Bone marrow (tissue), 2 donors: ENCODE measurements around the gene PNPLA5.
"Not testable (repeated sequence)": the region's sequence is repeated elsewhere in the genome, so short reads cannot be mapped to it uniquely, and the experiment has no call there.

Experiments used
- DNase-seq, 2 donors: peaks; one replicate each; lab custom pipeline; 2025; lab: John Stamatoyannopoulos, UW

PNPLA5 gene, protein sequence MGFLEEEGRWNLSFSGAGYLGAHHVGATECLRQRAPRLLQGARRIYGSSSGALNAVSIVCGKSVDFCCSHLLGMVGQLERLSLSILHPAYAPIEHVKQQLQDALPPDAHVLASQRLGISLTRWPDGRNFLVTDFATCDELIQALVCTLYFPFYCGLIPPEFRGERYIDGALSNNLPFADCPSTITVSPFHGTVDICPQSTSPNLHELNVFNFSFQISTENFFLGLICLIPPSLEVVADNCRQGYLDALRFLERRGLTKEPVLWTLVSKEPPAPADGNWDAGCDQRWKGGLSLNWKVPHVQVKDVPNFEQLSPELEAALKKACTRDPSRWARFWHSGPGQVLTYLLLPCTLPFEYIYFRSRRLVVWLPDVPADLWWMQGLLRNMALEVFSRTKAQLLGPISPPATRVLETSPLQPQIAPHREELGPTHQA

DNA sequence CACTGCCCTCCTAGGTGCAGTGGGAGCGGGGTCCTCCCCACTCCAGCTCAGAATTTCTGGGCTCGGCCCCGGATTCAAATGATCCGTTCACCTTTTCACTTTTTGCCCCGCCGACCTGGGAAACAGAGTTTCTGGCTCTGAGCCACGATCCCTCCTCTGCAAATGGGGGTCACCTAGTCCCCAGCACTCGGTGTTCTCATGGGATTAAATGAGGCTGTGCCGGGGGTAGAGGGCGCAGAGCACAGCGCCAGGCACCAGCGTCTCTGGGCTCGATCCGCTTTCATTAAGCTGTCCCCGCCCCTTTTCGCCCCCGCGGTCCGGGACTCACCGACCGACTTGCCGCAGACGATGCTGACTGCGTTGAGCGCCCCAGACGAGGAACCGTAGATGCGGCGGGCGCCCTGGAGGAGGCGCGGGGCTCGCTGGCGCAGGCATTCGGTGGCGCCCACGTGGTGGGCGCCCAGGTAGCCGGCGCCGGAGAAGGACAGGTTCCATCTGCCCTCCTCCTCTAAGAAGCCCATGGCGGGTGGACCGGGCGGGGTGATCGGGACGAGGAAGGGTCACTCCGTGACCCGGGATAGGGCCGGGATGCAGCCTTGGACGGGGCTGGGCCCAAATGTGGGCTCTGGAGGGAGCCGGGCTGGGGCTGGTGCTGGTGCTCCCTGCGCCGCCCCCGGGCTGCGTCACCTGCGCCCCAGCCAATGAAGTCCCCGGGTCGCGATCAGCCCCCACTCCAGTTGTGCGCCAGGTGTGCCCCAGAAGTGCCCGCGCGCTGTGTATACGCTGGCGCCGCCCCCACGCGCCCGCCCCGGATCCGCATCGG, at the start of gene PNPLA5:
Gene PNPLA5, minus strand, starts transcription at position 654 of the 823 bp plus-strand sequence. Its CDS starts 133 bp downstream, at position 521.
- no peak for DNase-seq

DNA sequence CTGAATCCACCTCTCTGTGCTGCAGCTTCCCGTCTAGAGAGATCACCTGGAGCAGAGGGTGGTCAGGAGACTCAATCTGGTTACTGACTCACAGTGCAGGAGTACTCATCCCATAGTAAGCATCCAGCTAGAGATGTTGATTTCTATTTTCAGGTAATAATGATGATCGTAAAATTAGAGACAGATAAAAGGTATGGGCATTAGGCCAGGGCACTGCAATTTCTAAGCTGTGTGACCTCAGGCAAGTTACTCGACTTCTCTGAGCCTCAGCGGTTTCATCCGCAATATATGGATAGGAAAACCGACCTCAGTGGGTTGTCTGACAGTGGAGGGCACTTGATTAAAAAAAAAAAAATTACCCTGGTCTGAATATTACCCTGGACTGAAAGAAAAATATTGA, 49.6 kb upstream of the PNPLA5 start:
- DNase-seq: no peak

DNA sequence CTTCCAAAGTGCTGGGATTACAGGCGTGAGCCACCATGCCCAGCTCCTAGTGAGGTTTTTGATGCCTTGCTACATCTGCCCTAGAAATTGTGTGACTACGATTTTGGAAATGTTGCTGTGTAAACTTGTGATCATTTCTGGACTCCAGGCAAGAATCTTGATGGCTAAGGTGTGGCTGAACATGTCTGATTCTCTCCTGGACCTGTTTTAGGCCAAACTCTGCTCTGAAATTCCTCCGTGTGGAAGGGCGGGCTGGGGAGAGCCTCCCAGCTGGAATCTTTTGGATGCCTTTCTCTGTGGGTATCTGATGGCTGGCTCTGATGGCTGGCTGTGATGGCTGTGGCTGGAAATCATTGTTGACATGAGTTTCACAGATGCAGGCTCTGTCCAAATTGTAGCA, 40.0 kb upstream of the PNPLA5 start:
- DNase-seq: no peak

DNA sequence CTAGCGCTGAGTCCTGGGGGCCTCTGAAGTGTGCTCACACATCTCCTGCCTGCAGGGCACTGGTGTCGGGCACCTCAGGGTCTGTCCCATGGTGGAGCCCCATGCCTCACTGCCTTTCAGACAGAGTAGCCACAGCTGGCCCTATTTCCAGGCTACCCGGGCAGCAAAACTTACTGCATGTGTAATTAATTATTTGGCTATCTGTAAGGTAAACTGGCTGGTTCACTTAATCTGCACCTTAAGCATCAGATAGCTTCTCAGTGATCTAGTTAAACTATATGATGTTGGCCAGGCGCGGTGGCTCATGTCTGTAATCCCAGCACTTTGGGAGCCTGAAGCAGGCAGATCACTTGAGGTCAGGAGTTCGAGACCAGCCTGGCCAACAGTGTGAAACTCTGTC, 37.1 kb upstream of the PNPLA5 start:
- no peak for DNase-seq

DNA sequence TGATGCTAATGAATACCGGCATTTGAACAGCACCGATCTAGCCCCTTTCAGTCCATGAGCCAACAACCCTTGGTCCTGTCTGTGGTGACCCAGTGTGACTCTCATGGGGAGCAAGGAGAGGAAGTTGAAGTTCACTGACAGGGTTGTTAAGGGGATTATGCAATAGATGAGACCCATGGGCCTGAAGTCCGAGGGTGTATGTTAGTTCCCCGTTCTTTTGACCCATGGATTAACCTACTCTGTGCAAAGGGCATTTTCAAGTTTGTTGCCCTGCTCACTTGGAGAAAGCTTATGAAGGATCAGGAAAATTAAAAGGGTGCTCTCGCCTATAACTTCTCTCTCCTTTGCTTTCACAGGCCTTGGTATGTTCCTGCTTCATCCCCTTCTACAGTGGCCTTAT, 36.7 kb upstream of the PNPLA5 start:
- DNase-seq: no peak

DNA sequence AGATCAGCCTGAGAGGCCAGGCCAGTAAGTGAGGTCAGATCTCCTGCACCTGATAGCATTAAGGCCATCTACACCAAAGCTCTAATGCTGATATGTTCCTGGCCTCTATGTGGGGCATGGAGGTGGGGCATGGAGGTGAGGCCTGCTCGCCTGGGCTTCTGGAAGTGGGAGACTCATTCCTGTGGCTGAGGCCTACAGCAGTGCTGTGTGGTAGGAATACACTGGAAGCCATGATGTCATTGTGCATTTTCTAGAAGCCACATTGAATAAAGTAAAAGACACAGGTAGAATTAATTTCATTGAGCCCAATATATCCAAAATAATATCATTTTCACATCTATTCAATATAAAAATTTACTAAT, 34.5 kb upstream of the PNPLA5 start:
- no peak for DNase-seq

DNA sequence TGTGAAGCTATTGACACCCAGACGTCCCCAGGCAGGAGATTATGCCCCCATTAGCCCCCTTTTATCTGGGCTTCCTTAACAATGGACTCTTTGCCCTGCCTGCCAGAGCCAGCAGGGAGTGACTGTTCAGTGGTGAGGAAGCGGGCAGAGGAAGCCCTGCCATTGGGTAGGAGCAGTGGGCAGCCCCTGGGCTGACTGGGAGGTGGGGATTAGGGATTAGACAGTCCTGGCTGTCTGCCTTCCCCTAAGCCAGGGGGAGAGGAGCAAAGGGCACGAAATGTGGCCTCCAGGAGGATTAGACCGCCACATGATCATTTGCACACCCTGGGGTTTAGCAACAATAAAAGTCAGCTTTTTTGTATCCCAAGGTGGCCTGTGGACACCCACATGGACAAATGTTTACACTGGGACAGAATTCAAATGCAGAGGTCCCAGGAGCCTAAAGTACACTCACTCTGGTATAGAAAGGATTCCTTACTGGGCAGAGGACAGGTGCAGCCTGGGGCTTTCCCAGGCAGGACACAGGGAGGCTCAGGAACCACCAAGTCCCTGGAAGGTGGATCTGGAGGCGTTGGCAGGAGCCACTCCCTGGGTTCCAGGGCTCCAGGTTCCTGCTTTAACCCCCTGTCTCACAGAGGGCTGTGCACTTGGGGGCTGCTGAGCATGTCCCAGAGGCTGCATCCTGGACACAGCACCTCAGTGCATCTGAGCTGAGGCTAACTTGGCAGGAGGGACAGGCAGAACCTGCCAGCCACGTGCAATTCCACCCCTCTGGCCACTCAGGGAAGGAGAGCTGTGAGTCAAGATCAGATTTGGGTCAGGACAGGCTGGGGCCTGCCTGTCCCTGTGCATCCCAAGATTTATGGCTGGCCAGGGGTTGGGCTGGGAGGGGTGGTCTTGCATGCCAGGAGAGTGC, 33.9 kb upstream of the PNPLA5 start:
- no peak for DNase-seq

DNA sequence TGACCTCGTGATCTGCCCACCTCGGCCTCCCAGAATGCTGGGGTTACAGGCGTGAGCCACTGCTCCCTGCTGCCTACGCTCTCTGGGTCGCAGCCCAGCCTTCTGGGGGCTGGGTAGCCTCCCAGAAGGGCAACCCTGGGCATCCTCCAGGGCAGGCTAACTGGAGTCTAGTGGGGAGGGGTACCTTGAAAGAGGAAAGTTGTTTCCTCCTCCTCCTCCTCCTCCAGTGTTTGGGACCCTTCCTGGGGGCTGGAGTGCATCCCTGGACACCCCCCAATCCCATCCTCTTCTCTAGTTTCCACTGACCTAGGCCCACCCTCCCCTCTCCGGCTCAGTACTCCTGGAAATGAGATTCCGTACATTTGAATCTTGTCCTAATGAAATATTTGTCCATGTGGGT, 33.1 kb upstream of the PNPLA5 start:
- no peak for DNase-seq

DNA sequence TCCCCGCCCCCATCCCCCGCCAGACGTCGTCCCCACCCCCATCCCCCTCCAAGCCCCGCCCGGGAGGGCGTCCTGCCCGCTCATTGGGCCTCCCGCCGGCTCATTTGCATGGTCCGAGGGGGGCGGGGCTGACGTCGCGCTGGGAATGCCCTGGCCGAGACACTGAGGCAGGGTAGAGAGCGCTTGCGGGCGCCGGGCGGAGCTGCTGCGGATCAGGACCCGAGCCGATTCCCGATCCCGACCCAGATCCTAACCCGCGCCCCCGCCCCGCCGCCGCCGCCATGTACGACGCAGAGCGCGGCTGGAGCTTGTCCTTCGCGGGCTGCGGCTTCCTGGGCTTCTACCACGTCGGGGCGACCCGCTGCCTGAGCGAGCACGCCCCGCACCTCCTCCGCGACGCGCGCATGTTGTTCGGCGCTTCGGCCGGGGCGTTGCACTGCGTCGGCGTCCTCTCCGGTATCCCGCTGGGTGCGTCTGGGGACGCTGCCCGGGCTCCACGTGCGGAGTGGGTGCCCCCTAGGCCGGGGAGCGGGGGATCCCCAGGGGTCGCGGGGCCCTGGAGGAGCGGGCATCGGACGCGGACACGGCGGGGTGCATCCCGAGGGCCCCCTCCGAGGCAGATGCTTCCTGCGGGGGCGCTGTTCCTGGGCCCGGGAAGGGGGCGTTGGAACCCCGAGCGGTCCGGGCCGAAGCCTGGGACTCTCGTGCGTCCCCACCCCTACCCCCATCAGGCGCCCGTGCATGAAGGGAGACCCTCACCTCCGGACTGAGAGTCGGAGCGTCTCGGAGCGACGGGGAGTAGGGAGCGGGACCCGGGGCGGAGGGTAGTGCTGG, 32.0 kb upstream of the PNPLA5 start, which contains the start of gene PNPLA3:
Gene PNPLA3, plus strand, starts transcription at position 175 of the 834 bp plus-strand sequence. Its CDS starts 107 bp downstream, at position 282.
- peak in 1 of 2 donors; percentile 31 for DNase-seq

DNA sequence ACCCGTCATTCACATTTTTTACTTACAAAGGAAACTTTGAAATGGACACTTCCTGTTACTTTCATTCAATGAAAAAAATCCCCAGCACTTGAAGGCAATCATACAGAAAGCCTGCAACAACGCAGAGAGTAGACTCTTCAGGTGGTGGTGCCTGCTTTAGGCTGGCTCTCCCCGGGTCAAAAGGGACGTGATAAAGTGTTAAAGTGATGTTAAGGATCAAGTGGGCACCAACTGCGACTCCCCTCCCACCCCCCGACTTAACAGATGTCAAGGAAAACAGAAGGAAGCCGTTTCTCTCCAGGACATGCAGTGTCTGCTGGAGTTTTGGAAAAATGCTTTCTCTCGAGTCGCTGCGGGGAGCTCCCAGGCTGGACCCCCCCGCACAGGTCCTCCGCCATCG, 31.4 kb upstream of the PNPLA5 start:
- DNase-seq: no peak

DNA sequence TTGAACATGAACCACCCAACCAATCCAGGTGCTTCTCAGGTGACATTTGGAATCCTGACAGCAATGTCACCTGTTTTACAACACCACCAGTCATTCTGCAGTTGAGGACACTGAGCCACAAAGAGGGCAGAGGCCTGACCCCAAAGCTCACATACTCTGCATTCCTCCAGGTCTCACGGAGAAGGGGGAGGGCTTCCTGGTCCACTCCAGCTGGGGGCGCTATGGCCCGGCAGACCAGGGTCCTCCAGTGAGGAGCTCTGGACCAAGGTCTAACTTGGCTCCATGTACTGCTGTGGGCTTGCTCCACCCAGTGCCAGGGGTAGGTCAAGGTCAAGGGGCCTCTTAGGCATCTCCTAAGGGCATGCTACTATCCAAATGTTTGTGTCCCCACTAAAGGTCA, 30.3 kb upstream of the PNPLA5 start:
- no peak for DNase-seq

DNA sequence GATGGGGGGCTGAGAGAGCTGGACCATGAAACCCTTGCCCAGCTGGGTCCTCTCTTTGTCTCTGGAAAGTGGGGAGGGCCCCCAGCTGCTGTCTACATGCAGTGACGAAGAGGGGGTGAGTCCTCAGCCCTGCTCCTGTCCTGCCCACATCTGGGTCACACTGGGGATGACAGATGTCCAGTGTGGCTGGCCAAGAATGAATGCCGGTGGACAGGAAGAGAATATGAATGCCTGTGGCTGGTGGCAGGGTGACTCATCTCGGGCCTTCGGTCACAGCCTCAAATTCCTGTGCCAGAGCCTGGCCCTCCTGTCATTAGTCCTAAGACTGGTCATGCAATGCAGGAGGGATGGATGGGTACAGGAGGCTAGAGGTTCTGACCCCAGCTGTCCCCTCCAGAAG, 29.6 kb upstream of the PNPLA5 start:
- DNase-seq: no peak

DNA sequence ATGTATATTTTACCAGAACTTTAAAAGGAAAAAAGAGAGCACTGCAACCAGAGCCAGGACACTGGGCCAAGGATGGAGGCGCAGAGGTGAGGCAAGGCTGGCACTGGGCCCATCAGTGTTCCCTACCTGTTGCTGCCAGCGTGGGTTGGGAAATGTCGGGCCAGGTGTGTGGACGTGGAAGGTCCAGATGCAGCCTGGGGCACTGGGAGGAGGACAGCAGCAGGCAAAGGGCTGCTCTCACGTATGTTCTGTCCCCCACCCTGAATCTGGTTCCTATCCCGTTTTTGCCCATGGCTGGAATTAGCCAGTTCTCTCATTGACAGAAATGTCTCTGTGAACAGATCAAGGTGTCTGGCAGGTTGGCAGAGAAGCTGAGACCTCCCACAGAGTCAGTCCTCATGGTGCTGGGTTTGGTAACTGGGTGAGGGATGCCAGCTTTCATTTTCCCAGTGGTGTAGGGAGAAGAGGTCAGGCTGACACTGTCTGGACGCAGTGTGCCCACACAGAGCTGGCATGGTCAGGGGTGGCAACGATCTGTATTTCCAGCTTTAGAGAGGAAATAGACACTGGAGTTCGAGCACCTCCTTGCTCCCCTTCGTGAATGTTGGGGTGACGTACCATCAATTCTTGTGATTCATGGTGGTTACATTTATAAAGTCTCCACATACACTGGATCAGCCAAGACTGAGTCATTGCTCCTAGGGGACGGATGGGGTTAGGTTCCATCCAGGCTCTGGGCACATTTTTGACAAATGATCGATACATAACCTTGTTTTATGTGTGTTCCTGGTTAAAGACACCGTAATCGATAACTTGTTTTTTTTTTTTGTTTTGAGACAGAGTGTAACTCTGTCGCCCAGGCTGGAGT, 27.5 kb upstream of the PNPLA5 start:
- DNase-seq: no peak

DNA sequence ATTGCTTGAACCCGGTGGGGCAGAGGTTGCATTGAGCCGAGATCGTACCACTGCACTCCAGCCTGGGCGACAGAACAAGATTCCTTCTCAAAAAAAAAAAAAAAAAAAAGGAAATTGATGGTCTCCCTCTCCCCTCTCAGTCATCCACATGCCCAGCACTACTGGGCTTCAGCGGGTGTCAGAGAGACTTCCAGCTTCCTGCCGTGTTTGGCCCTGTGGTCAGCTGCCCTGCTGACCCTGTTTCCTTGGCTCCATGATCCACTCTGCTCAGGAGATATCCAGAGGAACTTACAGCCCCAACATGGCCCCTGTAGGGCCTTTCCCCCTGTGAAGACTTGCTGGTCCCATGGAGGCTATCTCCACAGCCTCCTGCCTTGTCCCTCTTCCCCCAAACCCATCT, 25.7 kb upstream of the PNPLA5 start:
- DNase-seq: no peak

DNA sequence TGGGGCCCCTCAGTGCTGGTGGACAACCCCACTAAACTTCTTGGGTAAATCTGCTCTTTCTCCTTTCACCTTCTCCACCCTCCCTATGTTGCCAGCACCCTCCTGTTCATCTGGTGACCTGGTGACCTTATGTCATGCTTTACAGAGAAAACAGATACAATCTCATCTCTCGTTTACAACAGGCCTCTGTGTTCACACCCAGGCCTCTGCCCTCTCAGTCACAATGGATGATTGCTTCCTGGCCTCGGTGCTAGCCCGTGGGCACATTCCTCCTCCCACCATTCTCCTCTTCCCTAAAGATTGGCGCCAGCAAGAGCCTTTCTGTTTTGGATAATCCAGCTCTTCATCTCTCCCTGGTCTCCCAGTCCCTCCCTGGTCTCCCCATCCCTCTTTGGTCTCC, 19.5 kb upstream of the PNPLA5 start:
- no peak for DNase-seq

DNA sequence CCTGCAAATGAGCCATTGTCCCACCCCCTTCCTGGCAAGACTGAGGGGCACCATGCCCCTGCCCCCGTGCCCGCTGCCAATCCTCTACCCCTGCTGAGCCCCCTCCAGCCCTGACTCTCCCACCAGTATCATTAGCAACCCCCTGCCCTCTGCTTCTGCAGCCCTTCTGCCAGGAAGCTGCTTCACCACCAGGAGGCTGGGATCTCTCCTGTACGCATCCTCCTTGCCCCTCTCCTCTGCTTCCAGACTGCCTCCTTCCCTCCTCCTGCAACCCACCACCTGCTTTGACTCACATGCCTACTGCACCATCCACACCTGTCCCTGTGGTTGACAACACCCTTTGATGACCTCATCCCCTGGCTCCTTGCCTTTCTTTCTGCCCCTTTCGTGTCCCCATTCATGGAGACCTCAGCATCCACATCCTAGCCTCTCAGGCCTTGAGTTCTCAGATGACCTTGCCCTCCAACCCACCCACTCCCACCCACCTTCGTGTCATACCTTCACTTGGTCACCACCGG, 18.4 kb upstream of the PNPLA5 start:
- no peak for DNase-seq

DNA sequence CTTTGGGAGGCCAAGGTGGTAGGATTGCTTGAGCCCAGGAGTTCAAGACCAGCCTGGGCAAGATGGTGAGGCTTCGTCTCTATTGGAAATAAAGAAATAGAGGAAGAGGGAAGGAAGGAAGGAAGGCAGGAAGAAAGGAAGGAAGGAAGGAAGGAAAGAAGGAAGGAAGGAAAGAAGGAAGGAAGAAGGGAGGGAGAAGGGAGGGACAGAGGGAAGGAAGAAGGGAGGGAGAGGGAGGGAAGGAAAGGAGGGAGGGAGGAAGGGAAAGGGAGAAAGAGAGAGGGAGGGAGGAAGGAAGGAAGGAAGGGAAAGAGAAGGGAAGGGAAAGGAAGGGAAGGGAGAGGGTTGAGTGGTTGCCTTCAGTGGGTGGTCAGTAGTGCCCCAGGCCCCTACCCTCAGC, 17.9 kb upstream of the PNPLA5 start:
- DNase-seq: no peak

DNA sequence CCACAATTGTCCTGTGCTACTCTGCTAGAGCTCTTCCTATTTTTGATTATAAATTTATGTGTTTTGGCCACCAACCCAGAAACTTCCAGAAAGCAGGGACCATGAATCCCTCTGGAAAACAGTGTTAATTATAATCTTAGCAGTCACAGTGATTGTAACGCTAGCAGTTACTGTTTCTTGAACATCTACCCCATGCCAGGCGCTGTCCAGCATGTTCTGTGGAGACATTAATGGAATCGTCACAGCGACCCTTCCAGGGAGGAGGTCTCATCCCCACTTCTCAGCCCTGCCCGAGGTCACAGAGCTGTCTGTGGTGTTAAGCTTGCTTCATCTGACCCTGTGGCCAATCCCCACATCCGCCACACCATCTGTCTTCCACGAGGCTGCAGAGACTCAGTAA, 13.9 kb upstream of the PNPLA5 start:
- no peak for DNase-seq

DNA sequence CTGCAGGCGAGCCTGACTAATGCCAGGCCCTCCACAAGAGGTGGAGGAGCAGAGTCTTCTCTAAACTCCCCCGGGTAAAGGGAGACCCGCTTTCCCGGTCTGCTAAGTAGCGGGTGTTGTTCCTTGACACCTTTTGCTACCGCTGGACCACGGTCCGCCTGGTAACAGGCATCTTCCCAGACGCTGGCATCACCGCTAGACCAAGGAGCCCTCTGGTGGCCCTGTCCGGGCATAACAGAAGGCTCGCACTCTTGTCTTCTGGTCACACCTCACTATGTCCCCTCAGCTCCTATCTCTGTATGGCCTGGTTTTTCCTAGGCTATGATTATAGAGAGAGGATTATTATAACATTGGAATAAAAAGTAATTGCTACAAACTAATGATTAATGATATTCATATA, 12.6 kb upstream of the PNPLA5 start:
- not testable (repeated sequence) for DNase-seq

DNA sequence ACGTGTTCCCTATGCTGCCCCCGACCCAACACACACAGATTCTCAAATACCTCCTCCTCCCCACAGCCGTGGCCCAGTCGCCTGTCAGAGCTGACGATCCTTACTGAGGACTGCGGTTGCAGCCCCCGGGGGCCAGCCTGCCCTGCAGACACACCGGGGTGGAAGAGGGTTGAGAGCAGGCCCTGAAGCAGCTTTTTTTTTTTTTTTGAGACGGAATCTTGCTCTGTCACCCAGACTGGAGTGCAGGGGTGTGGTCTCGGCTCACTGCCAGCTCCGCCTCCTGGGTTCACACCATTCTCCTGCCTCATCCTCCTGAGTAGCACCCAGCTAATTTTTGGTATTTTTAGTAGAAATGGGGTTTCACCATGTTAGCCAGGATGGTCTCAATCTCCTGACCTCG, 11.2 kb upstream of the PNPLA5 start:
- DNase-seq: not testable (repeated sequence)
